Left lung (tissue), 10 donors: ENCODE measurements around the gene MTMR12. TPM values are rescaled to one million over a fixed set of nuclear protein-coding genes. Genes with fewer than 3 reads are reported as not detected.

Experiments
- ATAC-seq: fragments of 200-7000 bp; cut with Tn5 transposase; one replicate; pipeline ENCODE4 v1.9.1; 2020; ENCODE audit warnings: moderate library complexity
- DNase-seq, 4 donors: peaks; one replicate each; pipeline ENCODE4 v3.0.0-alpha.2; 2013 to 2020
- H3K27ac ChIP-seq, 2 donors: fragments of 200-600 bp; sonication (generic) in 1 of 2; one replicate each; pipeline versions ENCODE4 v1.5.0 to v1.8.0; 2020 to 2021
- H3K27me3 ChIP-seq, 2 donors: fragments of 200-600 bp; sonication (generic) in 1 of 2; one replicate each; pipeline versions ENCODE4 v1.5.0 to v1.8.0; 2020 to 2021
- H3K36me3 ChIP-seq, 2 donors: fragments of 200-600 bp; sonication (generic) in 1 of 2; one replicate each; pipeline versions ENCODE4 v1.5.0 to v1.8.0; 2020 to 2021
- H3K4me1 ChIP-seq, 2 donors: fragments of 200-600 bp; one replicate each; pipeline ENCODE4 v1.8.0; 2021
- H3K4me3 ChIP-seq, 2 donors: fragments of 200-600 bp; sonication (generic) in 1 of 2; one replicate each; pipeline versions ENCODE4 v1.5.0 to v1.8.0; 2020 to 2021; ENCODE audit warnings: mild to moderate bottlenecking in 1 of 2
- H3K9me3 ChIP-seq, 2 donors: fragments of 200-600 bp; sonication (generic) in 1 of 2; one replicate each; pipeline versions ENCODE4 v1.5.0 to v1.8.0; 2020 to 2021
- CTCF ChIP-seq, 2 donors: fragments of 200-600 bp; sonication (generic) in 1 of 2; IDR thresholded peaks; one replicate each; pipeline versions ENCODE4 v1.5.0 to v1.8.0; 2021; ENCODE audit warnings: antibody characterized with exemption in 2 of 2
- intact Hi-C, 2 donors: fragments of 100-400 bp; cut with DNase I; formaldehyde crosslinking; loops; one replicate each; pipeline versions ENCODE4 v1.11.2 to v1.14.2; 2022
- polyA plus RNA-seq, 6 donors: library from polyadenylated mRNA; unstranded; fragments of 120-200 nt; gene quantifications; one replicate each; pipeline ENCODE4 v1.2.1, GENCODE V29; 2013; ENCODE audit not compliant: insufficient read length in 6 of 6
- total RNA-seq, 2 donors: library from RNA; stranded (reverse); fragmentation: NEBNext Ultra II Directional; extraction: Animal tissue kit (Norgen Biotek cat#: 25700); gene quantifications; one replicate each; pipeline ENCODE4 v1.2.1, GENCODE V29; 2021
- donor health status: DM: no; HTN: yes; CAD: no.
- donor health status: DM: no; HTN: no; CAD: no.

Gene MTMR12
- total and polyA plus RNA-seq, 8 donors = 27.9 to 39.0 (median 34.4) TPM

- H3K36me3 ChIP-seq = peaks cover 0 to 84% of the 10 kb centered on the region in 2 donors
Measured at GRCh38 chr5:32357658-32358057, 44.9 kb upstream of the MTMR12 start.

GRCh38 chr5:32355686-32356085 is 42.9 kb upstream of the MTMR12 start:
- no peaks in the 10 kb centered on the region for H3K27me3 ChIP-seq
- H3K36me3 ChIP-seq = peaks cover 0 to 64% of the 10 kb centered on the region in 2 donors
- DNase-seq = peak in 1 of 4 donors; percentile 12
- H3K9me3 ChIP-seq = no peaks in the 10 kb centered on the region
- intact Hi-C loops = no loop called here
- no peak for TF ChIP-seq CTCF (IDR thresholded peaks at IDR 0.05)
- H3K4me3 ChIP-seq = no peak overlapping the region
- H3K27ac ChIP-seq = no peak overlapping the region
- no peaks in the 10 kb centered on the region for H3K4me1 ChIP-seq
- no peak for ATAC-seq

More at GRCh38 chr5:32357658-32358057, 44.9 kb upstream of the MTMR12 start:
- intact Hi-C loops = no loop called here
- DNase-seq = no peak
- no peak for TF ChIP-seq CTCF (IDR thresholded peaks at IDR 0.05)
- no peaks in the 10 kb centered on the region for H3K9me3 ChIP-seq
- no peaks in the 10 kb centered on the region for H3K27me3 ChIP-seq
- no peak for ATAC-seq
- H3K27ac ChIP-seq = no peak overlapping the region
- H3K4me1 ChIP-seq = no peaks in the 10 kb centered on the region
- no peak overlapping the region for H3K4me3 ChIP-seq

GRCh38 chr5:32353420-32353819 is 40.7 kb upstream of the MTMR12 start:
- intact Hi-C loops = no loop called here
- no peaks in the 10 kb centered on the region for H3K27me3 ChIP-seq
- ATAC-seq (no peak), DNase-seq (no peak)
- no peaks in the 10 kb centered on the region for H3K9me3 ChIP-seq
- peaks cover 0 to 43% of the 10 kb centered on the region in 2 donors for H3K36me3 ChIP-seq
- no peaks in the 10 kb centered on the region for H3K4me1 ChIP-seq
- TF ChIP-seq CTCF (IDR thresholded peaks at IDR 0.05) = no peak
- no peak overlapping the region for H3K4me3 ChIP-seq
- no peak overlapping the region for H3K27ac ChIP-seq

- ATAC-seq = no peak
- intact Hi-C loops = no loop called here
- Histone ChIP-seq H3K4me3 (no peak overlapping the region), H3K9me3 (peaks cover 0 to 2% of the 10 kb centered on the region in 2 donors), H3K4me1 (no peaks in the 10 kb centered on the region), H3K27ac (no peak overlapping the region), H3K36me3 (peaks cover 0 to 38% of the 10 kb centered on the region in 2 donors), H3K27me3 (no peaks in the 10 kb centered on the region)
- TF ChIP-seq CTCF (IDR thresholded peaks at IDR 0.05) = no peak
- DNase-seq = no peak
Measured at GRCh38 chr5:32352685-32353084, 39.9 kb upstream of the MTMR12 start.

GRCh38 chr5:32346869-32347268 is 34.1 kb upstream of the MTMR12 start:
- intact Hi-C loops = no loop called here
- TF ChIP-seq CTCF (IDR thresholded peaks at IDR 0.05) = no peak
- Histone ChIP-seq H3K27ac (no peak overlapping the region), H3K27me3 (no peaks in the 10 kb centered on the region), H3K4me3 (no peak overlapping the region), H3K9me3 (peaks cover 0 to 9% of the 10 kb centered on the region in 2 donors), H3K4me1 (no peaks in the 10 kb centered on the region), H3K36me3 (no peaks in the 10 kb centered on the region)
- no peak for ATAC-seq
- DNase-seq = no peak
